NCI-H460 (cell line): Measurements from ENCODE around the gene ADRA1B. TPM values are rescaled to one million over a fixed set of nuclear protein-coding genes. Genes with fewer than 3 reads are reported as not detected.

ENCODE experiments used
- DNase-seq: peaks from one replicate; pipeline ENCODE4 v3.0.0-alpha.2; 2016; ENCODE audit warnings: low read depth; ENCODE audit errors: extremely low read depth
- total RNA-seq: library from RNA; depleted of rRNA; stranded (reverse); fragments of >200 nt; shearing (Covaris generic); gene quantifications from 2 replicates; pipeline ENCODE4 v1.2.3, GENCODE V29; 2014

The ADRA1B gene
- total RNA-seq, 1 experiment from 2014 or later: 0.12 TPM

DNA sequence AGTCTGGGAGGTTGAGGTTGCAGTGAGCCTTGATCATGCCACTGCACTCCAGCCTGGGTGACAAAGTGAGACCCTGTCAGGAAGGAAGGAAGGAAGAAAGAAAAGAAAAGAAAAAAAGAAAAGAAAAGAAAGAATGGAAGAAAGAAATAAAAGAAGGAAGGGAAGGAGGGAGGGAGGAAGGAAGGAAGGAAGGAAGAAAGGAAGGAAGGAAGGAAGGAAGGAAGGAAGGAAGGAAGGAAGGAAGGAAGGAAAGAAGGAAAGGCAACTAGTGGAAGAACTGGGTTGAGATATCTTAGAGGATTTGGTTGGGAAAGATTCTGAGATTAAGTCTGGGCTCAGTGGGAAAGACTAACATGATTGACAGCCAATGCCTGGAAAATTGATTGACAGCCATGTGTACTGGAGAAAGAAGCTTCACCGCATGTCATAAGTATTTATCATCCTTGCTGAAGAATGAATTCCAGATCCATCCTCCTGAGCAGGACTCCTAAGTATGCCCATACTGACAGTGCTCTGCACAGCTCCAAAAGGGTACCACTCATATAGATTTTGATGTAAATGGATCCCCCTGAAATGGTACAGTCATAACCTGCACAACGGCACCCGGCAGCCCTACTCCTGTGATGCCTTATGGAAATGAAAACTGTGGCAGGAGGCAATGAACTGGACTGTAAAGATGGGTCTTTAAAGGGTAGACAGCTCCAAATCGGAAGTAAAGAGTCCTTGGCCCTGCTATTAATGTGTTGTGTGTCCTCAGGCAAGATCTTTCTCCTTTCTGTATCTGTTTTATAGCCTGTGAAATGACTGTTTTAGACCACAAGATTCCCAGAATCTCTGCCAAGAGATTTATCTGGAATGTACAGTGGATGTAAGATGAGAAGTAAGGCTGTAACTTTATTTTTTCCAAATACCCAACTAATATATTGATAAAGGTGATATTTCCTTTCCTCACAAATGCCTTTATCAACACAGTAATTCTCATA is 16.9 kb upstream of the ADRA1B start:
- no peak for DNase-seq

DNA sequence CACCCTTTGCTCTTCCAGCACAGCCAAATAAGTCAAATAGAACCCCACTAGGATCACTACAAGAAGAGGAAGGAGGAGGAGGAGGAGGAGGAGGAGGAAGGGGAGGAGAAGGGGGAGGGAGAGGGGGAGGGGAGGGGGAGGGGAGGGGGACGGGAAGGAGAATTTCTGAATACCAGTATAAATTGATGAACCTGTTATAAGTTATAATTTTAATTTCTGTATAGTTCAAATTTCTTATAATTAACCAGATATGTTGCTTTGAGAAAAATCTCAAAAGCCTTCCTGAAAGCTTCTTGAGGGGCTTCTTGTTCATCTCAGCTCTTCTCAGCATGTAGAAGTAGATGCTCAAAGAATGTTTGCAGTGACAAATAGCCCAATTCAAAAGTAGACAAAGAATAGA is 15.0 kb upstream of the ADRA1B start:
- no peak for DNase-seq

DNA sequence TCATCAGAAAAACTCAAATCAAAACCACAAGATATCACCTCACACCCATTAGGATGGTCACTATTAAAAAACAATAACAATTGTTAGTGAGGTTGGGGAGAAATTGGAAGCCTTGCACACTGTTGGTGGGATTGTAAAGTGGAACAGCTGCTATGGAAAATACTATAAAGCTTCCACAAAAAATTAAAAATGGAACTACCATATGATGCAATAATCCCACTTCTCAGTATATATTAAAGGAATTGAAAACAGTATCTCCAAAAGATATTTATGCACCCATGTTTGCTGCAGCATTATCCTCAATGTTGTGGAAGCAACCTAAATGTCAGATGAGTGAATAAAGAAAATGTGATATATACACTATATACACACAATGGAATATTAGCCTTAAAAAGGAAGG is 14.5 kb upstream of the ADRA1B start:
- no peak for DNase-seq

DNA sequence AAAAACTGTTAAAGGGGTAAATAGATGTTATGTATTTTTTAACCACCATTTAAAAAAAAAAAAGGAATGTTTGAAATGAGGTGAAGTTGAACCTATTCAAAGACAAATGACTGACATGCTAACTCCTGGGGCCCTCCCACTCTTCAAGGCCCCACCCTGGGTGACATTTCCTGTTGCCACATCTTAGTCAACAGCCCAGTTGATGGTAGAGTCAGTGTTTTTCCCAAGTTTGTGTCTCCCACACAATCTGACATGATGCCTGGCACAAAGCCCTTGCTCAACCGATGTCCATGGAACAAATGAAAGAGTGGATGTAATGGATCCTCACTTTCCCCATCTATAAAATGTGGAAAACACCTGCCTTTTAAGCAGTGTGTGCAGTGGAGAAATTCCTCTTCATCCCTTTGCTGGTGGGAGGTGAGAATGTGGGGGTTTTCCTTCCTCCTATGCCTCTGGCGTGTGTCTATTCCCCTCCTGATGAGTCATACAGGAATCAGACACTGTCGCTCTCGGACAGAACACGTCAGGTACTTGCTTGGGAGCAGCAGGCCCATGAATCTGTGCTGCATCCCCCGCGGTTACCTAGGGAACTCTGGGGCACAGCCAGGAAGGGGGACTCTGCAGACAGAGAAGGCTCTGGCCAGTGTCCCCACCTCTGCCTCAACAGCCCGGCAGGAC is 13.7 kb upstream of the ADRA1B start:
- no peak for DNase-seq

DNA sequence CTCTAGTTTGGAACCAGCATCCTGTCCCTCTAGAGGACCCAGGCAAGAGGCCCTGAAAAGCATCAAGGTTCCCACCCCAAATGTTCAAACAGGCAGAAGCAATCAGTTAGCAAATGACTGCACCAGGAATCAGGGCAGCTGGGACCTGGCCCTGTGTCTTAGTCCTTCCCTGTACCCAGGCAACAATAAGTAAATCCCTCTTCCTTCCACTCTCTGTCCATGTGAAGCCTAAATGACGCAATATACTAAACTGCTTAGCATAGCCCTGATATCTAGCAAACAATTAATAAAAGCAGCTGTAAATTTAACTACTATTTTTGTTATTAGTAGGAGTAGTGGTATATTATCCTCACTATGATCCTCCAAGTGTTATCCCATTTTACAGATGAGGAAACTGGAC is 13.2 kb upstream of the ADRA1B start:
- DNase-seq: no peak

DNA sequence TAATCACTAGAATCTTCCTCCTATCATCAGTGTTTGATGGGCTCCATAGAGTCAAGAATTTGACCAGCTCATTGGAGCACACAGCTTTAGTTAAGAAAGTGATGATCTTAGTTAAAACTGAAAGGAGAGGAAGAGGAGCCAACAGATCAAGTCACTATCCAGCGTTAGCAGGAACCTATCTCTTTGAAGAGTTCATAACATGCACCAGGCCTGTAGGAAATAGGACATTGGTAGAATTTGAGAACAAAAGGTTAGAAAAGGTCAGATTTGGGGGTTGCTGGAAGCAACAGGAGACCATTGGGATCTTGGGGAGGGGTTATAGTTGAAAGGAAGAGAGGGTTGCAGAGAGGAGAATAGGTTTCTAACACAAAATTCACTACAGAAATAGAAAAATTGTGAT is 11.4 kb upstream of the ADRA1B start:
- DNase-seq: no peak

DNA sequence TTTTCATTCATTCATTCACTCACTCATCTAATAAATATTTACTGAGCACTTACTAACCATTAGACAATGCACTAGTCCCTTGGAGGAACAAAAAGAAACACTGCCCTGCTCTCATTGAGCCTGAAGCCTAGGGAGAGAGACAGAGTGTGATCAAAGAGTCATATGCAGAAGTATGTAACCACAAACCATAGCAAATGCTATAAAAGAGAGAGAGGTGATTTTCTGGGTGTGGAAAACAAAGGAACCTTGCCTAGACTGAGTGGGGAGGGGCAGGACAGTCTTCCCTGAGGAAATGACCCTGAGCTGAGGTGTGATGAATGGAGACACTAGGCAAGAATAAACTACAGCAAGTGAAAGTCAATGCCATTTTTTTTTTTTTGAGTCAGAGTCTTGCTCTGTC is 10.8 kb upstream of the ADRA1B start:
- no peak for DNase-seq

DNA sequence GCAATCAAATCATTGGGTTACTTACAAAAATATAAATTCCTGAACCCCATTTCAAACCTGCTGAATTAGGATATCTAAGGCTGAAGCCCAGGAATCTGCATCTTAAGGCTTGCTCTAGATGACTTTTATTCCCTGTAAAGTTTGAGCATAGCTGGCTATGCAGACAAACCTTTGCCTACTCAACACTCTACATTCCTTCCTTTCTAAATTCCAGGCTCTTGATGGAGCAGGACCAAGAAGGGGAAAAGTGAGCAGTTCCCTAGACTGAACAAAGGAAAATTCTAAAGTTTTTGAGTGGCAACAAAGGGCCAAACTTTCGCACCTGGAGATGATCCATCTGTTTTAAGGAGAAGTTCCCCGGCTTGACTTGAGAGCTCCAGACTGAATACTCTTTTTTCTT is 9.8 kb upstream of the ADRA1B start:
- DNase-seq: no peak

DNA sequence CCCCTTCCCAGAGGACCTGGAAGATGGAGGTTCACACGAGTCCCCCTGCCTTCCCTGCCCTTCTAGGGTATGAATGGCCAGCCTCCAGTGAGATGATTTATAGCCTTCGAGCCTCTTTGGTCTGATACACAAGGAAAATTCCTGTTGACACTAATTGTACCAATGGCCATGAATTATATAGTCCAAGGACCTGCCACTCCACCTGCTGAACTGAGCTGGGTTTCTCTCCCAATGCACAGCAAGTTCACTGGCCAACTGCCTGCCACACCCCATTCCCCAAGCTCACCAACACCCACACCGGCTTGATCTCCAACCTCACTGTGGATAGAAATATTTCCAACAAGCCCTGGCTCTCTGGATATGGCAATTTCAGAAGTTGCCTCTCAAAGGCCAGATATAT is 9.3 kb upstream of the ADRA1B start:
- DNase-seq: no peak

DNA sequence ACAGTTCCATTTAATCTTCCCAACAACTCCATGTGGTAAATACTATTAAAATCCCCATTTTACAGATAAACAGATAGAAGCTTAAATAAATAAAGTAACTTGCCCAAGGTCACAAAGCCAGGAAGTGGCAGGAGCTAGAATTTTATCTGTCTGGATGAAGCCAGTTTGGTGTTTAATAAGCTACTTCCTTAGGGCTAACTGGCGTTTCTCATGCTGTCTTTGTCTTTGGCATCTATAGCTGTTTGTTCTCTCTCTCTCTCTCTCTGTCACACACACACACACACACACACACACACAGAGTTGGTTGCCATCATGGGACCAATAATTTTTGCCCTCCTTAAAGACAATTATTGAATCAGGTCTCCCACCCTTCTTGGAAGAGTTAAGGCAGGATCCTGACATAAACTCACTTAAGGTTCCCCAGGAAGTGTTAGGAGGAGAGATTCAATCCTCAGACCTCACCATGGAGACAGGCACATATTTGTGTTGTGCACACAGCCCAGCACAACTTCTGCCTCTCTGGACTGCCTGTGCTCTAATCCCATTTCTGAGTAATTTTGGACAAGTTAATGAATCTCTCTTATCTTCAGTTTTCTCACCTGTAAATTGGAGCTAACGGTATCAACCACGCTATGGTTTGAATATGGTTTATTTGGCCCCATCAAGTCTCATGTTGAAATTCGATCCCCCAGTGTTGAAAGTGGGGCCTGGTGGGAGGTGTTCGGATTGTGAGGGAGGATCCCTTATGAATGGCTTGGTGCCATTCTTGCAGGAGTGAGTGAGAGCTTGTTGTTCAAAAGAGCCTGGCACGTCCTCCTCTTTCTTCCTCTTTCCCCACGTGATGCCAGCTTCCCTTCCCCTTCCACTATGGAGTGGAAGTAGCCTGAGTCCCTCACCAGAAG is 8.3 kb upstream of the ADRA1B start:
- DNase-seq: no peak

DNA sequence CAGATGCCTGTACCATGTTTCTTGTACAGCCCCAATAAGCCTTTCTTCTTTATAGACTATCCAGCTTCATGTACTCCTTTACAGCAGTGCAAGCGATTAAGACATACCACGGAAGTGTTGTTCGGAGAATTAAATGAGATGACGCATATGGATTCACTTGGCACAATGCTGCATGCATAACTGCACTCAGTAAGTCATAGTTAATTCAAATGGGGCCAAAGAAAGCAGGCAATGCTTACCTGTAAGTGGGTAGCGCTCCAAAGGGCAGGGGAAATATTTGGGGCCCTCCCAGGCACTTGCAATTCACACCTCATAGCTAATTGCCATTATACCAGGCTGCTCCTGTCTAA is 7.7 kb upstream of the ADRA1B start:
- DNase-seq: no peak

DNA sequence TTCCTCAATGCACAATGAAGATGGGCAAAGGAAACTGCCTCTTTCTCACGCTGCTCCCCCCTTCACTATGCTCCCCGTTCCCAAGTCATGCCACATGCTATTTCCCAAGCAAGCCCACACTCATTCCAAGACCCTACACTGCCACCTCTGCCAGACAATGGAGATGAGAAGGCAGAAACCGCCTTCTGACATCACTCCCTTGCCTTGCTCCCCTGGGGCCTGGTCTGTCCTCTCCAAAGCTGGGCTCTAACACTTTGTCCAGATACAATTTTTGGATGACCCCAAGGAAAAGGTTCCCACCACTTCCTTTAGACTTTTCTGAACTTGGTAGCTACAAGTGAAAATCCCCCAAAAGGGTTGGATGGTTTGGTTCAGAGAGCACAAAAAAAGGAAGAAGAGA is 7.2 kb upstream of the ADRA1B start:
- no peak for DNase-seq

DNA sequence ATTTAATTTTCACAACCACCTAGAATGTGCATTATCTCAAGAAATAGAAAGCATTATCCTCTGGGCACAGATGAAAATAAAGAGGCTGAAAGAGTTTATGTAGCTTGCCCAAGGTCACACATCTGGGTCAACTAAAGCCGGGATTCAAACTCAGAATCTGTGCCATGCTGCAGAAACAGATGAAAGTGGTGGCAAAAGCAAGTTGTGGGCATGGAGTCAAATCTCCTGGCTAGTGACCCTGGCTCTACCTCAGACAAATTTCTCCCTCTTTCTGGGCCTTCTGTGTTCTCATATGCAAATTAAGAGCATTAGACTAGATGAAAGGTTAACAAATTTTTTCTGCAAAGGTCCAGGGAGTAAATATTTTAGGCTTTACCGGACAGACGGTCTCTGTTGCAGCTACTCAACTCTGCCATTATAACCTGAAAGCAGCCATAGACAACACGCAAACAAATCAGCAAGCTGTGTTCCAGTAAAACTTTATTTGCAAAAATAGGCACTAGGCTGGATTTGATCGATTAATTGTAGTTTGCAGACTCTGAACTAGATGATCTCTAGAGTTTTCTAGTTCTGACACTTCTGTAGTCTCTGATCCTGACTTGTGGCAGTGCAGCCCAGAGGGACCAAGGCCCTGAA is 6.0 kb upstream of the ADRA1B start:
- DNase-seq: no peak

DNA sequence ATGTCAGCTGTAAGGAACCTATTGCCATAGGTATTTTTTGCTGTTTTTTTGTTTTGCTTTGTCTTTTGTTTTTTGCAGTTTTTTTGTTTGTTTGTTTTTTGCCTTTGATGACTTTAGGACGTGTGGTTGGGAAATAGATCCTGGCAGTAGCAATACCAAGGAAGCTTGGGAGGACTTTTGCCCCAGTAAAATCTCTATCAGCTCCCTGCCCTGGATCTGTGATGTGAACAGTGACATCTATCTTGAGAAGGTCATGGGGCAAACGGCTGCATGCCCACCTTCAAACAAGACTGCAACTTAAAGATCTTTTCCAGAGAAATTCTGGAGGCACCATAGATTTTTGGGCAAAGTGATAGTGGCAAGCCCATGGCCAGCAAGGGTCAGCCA is 5.4 kb upstream of the ADRA1B start:
- DNase-seq: no peak

DNA sequence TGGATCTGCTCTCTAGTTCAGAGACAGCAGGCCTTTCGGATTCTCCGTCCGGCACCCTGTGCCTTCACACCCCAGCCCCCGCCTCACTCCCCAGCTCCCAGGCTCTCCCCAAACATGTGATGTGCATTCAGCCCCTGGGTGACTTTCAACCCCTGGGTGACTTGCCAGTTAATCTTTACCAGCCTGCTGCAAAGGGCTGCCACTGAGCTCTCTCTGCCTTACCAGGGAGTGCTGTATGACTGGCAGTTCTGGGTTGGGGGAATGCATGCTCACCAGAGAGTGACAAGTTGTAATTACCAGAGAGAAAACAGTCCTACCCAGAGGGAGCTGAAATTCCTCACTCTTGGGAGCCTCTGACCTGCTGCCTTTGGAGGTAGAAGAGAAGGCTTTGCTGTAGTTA is 4.9 kb upstream of the ADRA1B start:
- no peak for DNase-seq

DNA sequence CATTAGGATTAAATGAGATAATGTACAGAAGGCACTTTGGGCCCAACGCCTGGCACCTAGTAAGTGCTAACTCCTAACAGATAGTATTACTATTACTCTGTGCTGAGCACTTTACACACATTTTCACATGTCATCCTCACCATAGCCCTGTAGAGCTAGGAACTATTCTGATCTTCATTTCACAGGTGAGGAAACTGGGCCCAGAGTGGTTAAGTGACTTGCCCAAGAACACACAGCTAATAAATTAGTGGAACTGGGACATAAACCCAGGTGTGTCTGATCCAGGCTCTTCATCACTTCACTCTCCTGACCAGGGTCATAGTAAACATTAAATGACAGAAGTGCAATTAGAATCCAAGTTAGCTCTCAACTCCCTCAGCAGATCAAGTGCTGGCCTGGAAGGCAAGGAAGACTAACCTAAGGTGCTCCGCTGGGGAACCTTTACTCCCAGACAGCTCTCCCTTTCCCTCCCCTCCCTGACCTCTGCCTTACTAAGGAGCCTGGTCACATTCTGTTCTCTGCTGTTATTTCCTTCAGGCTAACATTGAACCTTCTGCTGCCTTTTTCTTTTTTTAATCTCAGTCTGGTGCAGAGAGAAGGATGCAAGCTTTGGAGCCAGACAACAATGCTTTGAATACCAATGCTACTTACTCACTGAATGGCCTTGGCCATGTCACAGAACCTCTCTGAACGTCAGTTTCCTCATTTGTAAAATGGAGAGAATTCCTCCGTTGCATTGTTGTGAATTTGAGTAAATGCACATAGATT is 4.1 kb upstream of the ADRA1B start:
- no peak for DNase-seq

DNA sequence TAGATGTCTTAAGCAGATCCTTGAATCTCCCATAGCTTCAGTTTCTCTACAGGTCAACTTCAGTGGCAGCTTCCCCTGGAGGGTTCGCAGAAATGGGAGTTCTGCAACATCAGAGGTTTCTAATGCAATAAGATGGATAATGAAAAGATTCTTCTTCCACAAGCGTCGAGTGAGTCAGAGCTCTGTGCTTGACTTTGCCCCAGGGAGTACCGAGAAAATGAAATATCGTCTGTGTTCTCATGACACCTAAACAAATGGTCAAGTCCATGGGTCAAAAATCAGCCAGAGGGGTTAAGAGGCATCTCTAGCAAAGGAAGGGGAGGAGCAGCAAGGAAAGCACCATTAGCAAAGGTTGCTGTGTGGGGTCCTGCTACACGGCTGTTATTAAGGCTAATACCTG is 3.2 kb upstream of the ADRA1B start:
- DNase-seq: no peak

DNA sequence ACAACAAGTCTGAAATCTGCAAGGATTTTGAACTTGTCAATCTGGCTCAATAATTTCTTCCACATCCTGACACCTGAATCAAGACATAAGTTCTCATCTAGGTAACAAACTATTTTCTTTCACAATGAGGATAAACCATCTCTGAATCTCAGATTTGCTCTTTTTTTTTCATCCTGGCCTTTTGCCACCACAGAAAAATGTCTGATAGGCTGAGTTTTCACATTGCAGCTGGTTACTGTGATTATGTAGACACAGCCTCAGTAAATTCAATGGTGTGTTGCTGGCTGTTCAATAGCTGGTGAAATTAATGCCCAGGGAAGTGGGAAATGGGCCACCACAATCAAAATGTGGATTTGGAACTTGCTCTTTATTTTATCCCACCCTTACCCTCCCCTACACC is 2.8 kb upstream of the ADRA1B start:
- no peak for DNase-seq

DNA sequence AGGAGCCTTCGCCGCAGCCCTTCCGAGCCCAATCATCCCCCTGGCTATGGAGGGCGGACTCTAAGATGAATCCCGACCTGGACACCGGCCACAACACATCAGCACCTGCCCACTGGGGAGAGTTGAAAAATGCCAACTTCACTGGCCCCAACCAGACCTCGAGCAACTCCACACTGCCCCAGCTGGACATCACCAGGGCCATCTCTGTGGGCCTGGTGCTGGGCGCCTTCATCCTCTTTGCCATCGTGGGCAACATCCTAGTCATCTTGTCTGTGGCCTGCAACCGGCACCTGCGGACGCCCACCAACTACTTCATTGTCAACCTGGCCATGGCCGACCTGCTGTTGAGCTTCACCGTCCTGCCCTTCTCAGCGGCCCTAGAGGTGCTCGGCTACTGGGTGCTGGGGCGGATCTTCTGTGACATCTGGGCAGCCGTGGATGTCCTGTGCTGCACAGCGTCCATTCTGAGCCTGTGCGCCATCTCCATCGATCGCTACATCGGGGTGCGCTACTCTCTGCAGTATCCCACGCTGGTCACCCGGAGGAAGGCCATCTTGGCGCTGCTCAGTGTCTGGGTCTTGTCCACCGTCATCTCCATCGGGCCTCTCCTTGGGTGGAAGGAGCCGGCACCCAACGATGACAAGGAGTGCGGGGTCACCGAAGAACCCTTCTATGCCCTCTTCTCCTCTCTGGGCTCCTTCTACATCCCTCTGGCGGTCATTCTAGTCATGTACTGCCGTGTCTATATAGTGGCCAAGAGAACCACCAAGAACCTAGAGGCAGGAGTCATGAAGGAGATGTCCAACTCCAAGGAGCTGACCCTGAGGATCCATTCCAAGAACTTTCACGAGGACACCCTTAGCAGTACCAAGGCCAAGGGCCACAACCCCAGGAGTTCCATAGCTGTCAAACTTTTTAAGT is 819 bp downstream of the ADRA1B start:
- no peak for DNase-seq
